Measurements from ENCODE around the gene SUGCT.

- TF ChIP-seq CTCF (conservative IDR thresholded peaks at IDR 0.05; ENCODE audit: low read depth, low read length) (no peak), EZH2 (IDR thresholded peaks at IDR 0.05; ENCODE audit: borderline replicate concordance, low read depth, low read length, poor library complexity, severe bottlenecking) (no peak)
These were observed 221.5 kb downstream of the SUGCT start for GRCh38 chr7:40356312-40356711.

Measured in A673 (cell line).